ENCODE results near the gene PAGR1.

The PAGR1 gene

GRCh38 chr16:29814592-29814991 lies 1.4 kb upstream of the PAGR1 start:
- TF ChIP-seq CTCF (IDR thresholded peaks at IDR 0.05), result no peak

DNA sequence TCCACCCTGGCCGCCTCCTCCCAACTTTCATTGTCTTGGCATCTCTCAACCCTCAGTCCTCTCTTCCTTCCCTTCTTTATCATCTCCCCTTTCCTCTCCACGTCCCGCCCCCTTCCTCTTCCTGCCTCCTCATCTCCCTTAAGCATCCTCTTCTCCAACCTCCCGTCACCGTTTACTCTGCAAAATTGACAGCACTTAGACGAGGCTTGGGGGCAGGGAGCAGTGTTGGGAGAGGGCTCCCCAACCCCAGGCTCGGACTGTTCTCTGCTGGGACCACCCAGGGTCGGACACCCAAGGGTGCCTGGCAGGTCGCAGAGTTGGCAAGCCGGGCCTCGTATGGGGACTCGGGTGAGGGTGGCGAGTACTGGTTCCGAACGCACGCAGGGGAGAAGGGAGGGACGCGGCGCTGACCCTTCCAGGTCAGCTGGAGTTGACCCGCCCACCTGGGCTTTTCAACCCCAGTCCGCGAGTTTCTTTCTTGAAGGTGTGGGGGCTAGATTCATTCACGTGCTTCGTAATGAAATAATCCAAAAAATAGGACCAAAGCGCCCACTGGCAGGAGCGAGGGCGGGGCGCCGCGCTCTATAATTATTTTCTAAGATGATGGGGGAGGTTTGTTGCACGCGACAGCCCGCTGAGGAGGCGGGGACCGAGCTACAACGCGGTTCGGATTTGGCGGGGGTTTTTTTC lies 775 bp upstream of the PAGR1 start:
- TF ChIP-seq CTCF (IDR thresholded peaks at IDR 0.05), result no peak

- TF ChIP-seq CTCF (IDR thresholded peaks at IDR 0.05), result no peak
Measured at GRCh38 chr16:29816694-29817441, 916 bp downstream of the PAGR1 start.

- no peak for TF ChIP-seq CTCF (IDR thresholded peaks at IDR 0.05)
Measured at GRCh38 chr16:29818082-29818481, 2.1 kb downstream of the PAGR1 start.

- no peak; the same call in 1 of the 2 replicates for TF ChIP-seq CTCF (IDR thresholded peaks at IDR 0.05)
Measured at GRCh38 chr16:29819506-29819905, 3.6 kb downstream of the PAGR1 start.

DNA sequence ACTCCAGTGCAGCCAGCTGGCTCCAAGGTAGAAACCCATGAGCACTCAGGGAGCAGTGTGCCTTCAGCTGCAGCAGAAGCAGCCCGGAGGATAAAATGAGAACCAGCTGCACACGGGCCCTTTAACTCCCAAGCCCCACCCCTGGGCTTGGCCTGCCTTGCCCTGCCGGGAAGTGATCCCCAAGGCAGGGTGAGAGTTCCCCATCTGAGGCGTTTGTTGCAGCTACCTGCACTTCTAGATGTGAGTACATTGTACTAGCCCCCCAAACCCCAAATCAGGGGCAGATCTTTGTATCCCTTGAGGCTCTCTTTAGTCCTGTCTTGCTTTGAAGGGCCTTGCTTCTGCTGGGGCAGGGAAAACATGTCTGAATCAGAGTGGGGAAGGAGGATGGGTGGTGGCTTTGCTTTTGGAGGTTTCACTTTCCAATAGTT lies 4.3 kb downstream of the PAGR1 start, which contains the start of gene MVP:
TSS of gene MVP (plus strand) at position 192 of the 431 bp plus-strand sequence. CDS start 10,088 bp downstream, outside the sequence.
- no peak for TF ChIP-seq CTCF (IDR thresholded peaks at IDR 0.05)

DNA sequence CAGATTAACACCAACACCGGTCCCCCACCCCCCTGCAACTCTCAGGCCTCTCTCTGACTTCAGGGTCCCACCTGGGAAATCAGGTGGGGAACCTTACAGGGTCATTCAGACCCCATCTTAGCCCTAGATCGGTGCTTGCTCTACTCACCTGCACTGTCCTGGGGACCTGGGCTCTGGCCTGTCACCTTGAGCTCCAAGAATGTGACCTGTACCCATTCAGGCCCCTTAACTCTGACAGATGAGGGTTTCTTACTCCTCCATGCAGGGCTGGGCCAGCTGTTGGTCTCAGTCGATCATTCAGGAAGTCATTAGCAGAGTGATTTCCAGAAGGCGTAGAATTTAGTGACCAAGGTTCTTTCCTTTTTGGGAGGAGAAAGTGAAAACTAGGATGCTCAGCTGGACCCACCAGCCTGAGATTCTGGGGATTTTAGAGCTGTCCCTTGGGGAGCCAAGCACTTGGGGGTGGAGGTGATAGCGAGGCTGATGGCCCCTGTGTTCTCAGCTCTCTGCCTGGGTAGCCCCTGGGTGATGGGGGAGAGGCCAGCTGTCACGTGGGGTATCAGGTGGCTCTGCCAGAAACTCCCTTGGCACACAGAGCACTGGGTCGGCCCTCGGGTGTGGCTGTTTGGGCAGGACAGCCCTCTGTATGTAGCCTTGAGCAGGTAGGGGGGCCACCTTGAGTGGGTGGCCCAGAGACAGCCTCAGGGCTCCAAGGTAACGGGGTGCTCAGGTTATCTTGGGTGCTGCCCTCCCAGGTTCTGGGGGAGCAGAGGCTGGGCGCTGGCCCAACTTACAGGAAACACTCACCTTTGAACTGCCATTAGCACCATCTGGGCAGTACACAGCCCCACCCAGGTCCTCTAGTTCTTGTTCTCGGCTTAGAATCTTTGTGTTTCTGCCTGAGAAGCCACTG lies 5.0 kb downstream of the PAGR1 start:
- no peak for TF ChIP-seq CTCF (IDR thresholded peaks at IDR 0.05)
